Right lobe of liver (tissue), 6 donors: ENCODE results near the gene PTPRT. TPM values are rescaled to one million over a fixed set of nuclear protein-coding genes. Genes with fewer than 3 reads are reported as not detected.

Source experiments
- ATAC-seq, 4 donors: fragments of 200-7000 bp; cut with Tn5 transposase; one replicate each; pipeline ENCODE4 v1.9.1; 2020; ENCODE audit warnings: mild to moderate bottlenecking in 4 of 4, moderate library complexity in 4 of 4
- DNase-seq, 3 donors: peaks; one replicate each; pipeline ENCODE4 v3.0.0-alpha.2; 2020
- H3K27ac ChIP-seq, 3 donors: fragments of 200-600 bp; one replicate each; pipeline ENCODE4 v1.8.0; 2022
- H3K27me3 ChIP-seq, 2 donors: fragments of 200-600 bp; one replicate each; pipeline ENCODE4 v1.8.0; 2022
- H3K36me3 ChIP-seq, 4 donors: fragments of 200-600 bp; sonication (generic) in 1 of 4; one replicate each; pipeline versions ENCODE4 v1.5.1 to v1.8.0; 2017 to 2022; ENCODE audit warnings: control low read depth in 1 of 4
- H3K4me1 ChIP-seq, 4 donors: fragments of 200-600 bp; sonication (generic) in 1 of 4; one replicate each; pipeline versions ENCODE4 v1.5.1 to v1.8.0; 2017 to 2022; ENCODE audit warnings: control low read depth in 1 of 4
- H3K4me3 ChIP-seq, 3 donors: fragments of 200-600 bp; one replicate each; pipeline ENCODE4 v1.8.0; 2022
- H3K9me3 ChIP-seq, 4 donors: fragments of 200-600 bp; sonication (generic) in 1 of 4; one replicate each; pipeline versions ENCODE4 v1.5.1 to v1.8.0; 2017 to 2022; ENCODE audit warnings: control low read depth in 1 of 4
- POLR2A ChIP-seq: fragments of 450-650 bp; IDR thresholded peaks from one replicate; pipeline ENCODE4 v1.6.1; 2017; ENCODE audit warnings: antibody characterized with exemption, mild to moderate bottlenecking
- WGBS: methylation state at CpG from one replicate; pipeline ENCODE4 v1.1.6; 2018; ENCODE audit warnings: low coverage, low lambda C conversion rate; ENCODE audit not compliant: insufficient coverage; ENCODE audit errors: missing lambda C conversion rate; 5-methylcytosine and 5-hydroxymethylcytosine counted together
- intact Hi-C, 2 donors: fragments of 100-400 bp; cut with DNase I; formaldehyde crosslinking; loops; one replicate each; pipeline versions ENCODE4 v1.11.2 to v1.14.1; 2022
- total RNA-seq, 6 experiments: library from RNA; depleted of rRNA in 2 of 6; stranded (reverse); fragments of >200 nt in 2 of 6; fragmentation: NEBNext Ultra II Directional in 3 of 6; extraction: Animal tissue kit (Norgen Biotek cat#: 25700) in 3 of 6; gene quantifications; one replicate each; pipeline versions ENCODE4 v1.1.0 to v1.2.4, GENCODE V29; 2016 to 2023
- TF ChIP-seq, protein P1 (sequence below), 4 donors: fragments of 200-600 bp in 3 of 4; fragments of 450-650 bp in 1 of 4; IDR thresholded peaks; one replicate each; pipeline versions ENCODE4 v1.5.1 to v1.8.0; 2016 to 2022; ENCODE audit warnings: antibody characterized with exemption in 4 of 4, mild to moderate bottlenecking in 2 of 4
- donor health status: DM: no; HTN: yes; CAD: no.
- donor health status: DM: no; HTN: no; CAD: no.
- donor health status: DM: no; HTN: no; CAD: no.
- donor health status: DM: no; HTN: yes; CAD: no.
- donor health status: DM: no; HTN: yes; CAD: no.

The PTPRT gene
- total RNA-seq, 6 experiments from 2014 or later, result 0.18 to 1.0 (median 0.51) TPM

DNA sequence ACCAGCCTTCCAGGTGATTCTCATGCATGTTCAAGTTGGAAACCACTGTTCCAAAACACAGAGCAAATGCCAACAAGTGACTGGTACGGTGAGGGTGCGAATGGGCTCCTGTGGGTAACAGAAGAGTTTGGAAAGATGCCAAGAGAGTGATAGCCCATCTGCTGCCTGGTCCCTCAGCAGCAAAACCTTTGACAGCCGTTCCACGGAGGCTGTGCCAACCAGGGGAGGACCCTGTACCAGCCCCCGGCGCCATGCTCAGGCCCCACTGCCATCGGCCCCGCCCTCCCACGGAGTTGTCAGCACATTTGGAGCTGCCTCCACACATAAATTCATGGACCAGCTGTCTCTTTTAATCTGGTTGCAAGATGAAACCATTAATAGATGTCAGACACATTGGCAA is 4.4 kb upstream of the PTPRT start:
- no peaks in the 10 kb centered on the region for H3K36me3 ChIP-seq
- 46% methylated on average over 5 of the region's 9 CpGs for WGBS
- H3K27me3 ChIP-seq, result no peaks in the 10 kb centered on the region
- intact Hi-C loops, result no loop called here
- H3K4me3 ChIP-seq, result no peak overlapping the region
- ATAC-seq, result no peak
- DNase-seq, result no peak
- no peak for TF ChIP-seq POLR2A
- TF ChIP-seq, protein P1, sequence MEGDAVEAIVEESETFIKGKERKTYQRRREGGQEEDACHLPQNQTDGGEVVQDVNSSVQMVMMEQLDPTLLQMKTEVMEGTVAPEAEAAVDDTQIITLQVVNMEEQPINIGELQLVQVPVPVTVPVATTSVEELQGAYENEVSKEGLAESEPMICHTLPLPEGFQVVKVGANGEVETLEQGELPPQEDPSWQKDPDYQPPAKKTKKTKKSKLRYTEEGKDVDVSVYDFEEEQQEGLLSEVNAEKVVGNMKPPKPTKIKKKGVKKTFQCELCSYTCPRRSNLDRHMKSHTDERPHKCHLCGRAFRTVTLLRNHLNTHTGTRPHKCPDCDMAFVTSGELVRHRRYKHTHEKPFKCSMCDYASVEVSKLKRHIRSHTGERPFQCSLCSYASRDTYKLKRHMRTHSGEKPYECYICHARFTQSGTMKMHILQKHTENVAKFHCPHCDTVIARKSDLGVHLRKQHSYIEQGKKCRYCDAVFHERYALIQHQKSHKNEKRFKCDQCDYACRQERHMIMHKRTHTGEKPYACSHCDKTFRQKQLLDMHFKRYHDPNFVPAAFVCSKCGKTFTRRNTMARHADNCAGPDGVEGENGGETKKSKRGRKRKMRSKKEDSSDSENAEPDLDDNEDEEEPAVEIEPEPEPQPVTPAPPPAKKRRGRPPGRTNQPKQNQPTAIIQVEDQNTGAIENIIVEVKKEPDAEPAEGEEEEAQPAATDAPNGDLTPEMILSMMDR (IDR thresholded peaks at IDR 0.05), result no peak
- H3K9me3 ChIP-seq, result no peaks in the 10 kb centered on the region
- no peak overlapping the region for H3K27ac ChIP-seq
- no peaks in the 10 kb centered on the region for H3K4me1 ChIP-seq

DNA sequence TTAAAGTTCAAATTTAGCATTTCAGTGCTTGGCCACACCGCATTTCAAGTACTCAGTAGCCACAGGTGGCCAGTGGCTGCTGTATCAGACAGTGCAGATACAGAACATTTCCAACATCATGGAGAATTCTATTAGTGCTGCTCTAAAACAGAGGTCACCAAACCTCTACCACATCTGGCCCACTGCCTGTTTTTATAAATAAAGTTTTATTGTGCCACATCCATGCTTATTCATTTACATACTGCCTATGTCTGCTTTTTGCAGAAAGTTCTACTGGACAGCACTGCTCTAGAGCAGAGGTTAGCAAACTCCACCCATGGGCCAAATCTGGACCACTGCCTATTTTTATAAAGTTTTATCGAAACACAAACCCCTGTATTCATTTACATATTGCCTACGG is 3.7 kb upstream of the PTPRT start:
- WGBS, result 56% methylated on average over 2 of the region's 3 CpGs
- no peak for DNase-seq
- no peak for TF ChIP-seq POLR2A
- TF ChIP-seq, protein P1 (IDR thresholded peaks at IDR 0.05), result no peak
- no peak overlapping the region for H3K27ac ChIP-seq
- H3K4me3 ChIP-seq, result no peak overlapping the region
- intact Hi-C loops, result no loop called here
- no peak for ATAC-seq
- H3K36me3 ChIP-seq, result no peaks in the 10 kb centered on the region
- no peaks in the 10 kb centered on the region for H3K9me3 ChIP-seq
- no peaks in the 10 kb centered on the region for H3K27me3 ChIP-seq
- H3K4me1 ChIP-seq, result no peaks in the 10 kb centered on the region

DNA sequence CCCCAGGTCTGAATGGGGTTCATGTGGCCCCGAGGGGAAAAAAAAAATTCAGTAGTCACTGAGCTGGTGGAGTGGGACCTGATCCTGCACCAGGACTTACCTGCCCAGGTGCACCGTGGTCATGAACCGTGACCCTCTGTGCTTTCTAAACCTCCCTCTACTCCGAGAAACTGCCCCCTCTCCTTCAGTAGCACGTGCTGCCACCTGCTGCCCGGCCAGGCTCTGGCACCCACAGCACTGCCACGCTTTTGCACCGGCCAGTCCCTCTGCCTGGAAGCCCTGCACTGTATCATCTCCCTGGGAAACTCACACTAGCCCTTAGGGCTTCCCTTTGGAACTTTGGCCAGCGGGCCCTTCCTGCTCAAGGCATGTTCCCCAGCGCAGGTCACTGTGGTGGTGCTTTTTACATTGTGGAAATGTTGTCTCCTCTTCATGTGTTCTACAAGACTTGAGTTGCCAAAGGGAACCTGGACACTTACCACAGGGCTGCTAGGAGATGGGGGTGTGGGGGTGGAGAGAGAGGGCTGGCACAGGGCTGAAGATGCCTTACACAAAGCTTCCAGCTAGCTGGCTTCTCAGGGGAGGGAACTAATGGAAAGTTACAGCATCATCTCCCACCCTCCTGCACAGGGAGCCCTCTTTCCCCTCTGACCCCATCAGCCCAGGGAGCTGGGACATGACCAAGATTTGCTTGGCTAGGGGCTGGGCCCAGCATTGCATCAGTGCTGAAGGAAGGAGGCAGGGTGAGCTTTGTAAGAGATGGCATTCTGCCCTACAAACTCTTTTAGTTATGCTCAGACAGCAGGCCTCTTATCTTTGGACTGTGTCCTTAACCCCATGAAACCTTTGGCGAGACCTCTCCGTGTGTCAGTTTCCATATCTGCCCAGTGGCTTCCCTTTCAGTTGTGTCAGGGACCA is 2.5 kb upstream of the PTPRT start:
- WGBS, result 17% methylated on average over 5 of the region's 12 CpGs

DNA sequence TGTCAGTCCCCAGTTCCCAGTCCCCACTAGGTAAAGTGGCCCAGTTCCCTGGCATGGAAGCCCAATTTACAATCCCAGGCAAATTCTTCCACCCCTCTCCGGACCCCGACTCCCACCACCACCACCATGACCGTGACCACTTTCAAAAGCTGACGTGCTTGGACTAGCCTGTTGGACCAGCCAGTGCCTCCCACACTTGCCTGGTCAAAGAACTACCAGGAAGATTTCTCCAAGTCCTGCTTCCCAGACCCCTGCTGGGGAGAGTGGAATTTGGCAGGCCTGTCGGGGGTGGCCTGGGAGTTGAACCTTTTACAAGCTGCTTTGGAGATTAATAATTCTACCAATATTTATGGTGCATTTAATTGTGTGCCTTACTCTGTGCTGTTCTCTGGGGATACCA is 1.4 kb upstream of the PTPRT start:
- Histone ChIP-seq H3K4me3 (no peak overlapping the region), H3K27me3 (no peaks in the 10 kb centered on the region), H3K9me3 (no peaks in the 10 kb centered on the region), H3K36me3 (no peaks in the 10 kb centered on the region), H3K27ac (no peak overlapping the region), H3K4me1 (no peaks in the 10 kb centered on the region)
- intact Hi-C loops, result no loop called here
- no peak for ATAC-seq
- WGBS, result 33% methylated on average over 1 of the region's 5 CpGs
- DNase-seq, result no peak
- TF ChIP-seq, protein P1 (IDR thresholded peaks at IDR 0.05), result no peak
- no peak for TF ChIP-seq POLR2A

More for the DNA sequence above, 2.5 kb upstream of the PTPRT start:
- H3K27me3 ChIP-seq, result no peaks in the 10 kb centered on the region
- TF ChIP-seq, protein P1 (IDR thresholded peaks at IDR 0.05), result peak; percentile 39 to 68 (median 50)
- TF ChIP-seq POLR2A, result no peak
- H3K4me1 ChIP-seq, result no peaks in the 10 kb centered on the region
- DNase-seq, result peak; percentile 51 to 59 (median 55)
- no peaks in the 10 kb centered on the region for H3K9me3 ChIP-seq
- no peaks in the 10 kb centered on the region for H3K36me3 ChIP-seq
- peak; percentile 65 to 76 (median 66) for ATAC-seq
- H3K4me3 ChIP-seq, result no peak overlapping the region
- no peak overlapping the region for H3K27ac ChIP-seq
- intact Hi-C loops, result no loop called here
